Natural killer cell treated with Interleukin-12 subunit alpha and Interleukin-12 subunit beta and Interleukin-15 and Interleukin-18, amount 100 ng/mL, for 72 hours (primary cell): Measurements from ENCODE around the gene EEF1A2. TPM values are rescaled to one million over a fixed set of nuclear protein-coding genes. Genes with fewer than 3 reads are reported as not detected.
"Not testable (repeated sequence)": the region's sequence is repeated elsewhere in the genome, so short reads cannot be mapped to it uniquely, and the experiment has no call there.

ENCODE experiments used
- ATAC-seq, 2 donors: fragments of 150-1000 bp; cut with Tn5 transposase in 1 of 2; sonication (Bioruptor Pico), chemical (Tn5 transposase) in 1 of 2; 2 replicates each; pipeline ENCODE4 v1.10.0; 2021
- DNase-seq: peaks from one replicate; pipeline ENCODE4 v3.0.0; 2022; ENCODE audit warnings: low spot score
- H3K27ac Mint-ChIP-seq, 2 donors: 1 replicate in 1 of 2; 2 replicates in 1 of 2; pipeline ENCODE4 v1.8.0; 2022; ENCODE audit warnings: mixed read lengths in 2 of 2, mild to moderate bottlenecking in 1 of 2, moderate library complexity in 1 of 2
- H3K27me3 Mint-ChIP-seq, 2 donors: 1 replicate in 1 of 2; 2 replicates in 1 of 2; pipeline ENCODE4 v1.8.0; 2022; ENCODE audit warnings: mixed read lengths in 2 of 2
- H3K36me3 Mint-ChIP-seq: one replicate; pipeline ENCODE4 v1.8.0; 2022; ENCODE audit warnings: mixed read lengths
- H3K4me1 Mint-ChIP-seq, 2 donors: 1 replicate in 1 of 2; 2 replicates in 1 of 2; pipeline ENCODE4 v1.8.0; 2022; ENCODE audit warnings: low read depth in 2 of 2, mixed read lengths in 2 of 2, mild to moderate bottlenecking in 1 of 2
- H3K4me3 Mint-ChIP-seq: one replicate; pipeline ENCODE4 v1.8.0; 2022; ENCODE audit warnings: mixed read lengths
- H3K9me3 Mint-ChIP-seq: 2 replicates; pipeline ENCODE4 v1.8.0; 2022; ENCODE audit warnings: mixed read lengths
- total RNA-seq, 2 donors: library from RNA; stranded (reverse); gene quantifications; one replicate each; pipeline ENCODE4 v1.2.3, GENCODE V29; 2022

EEF1A2 gene
- total RNA-seq, 2 donors from 2014 or later, result 3.1 to 6.1 TPM

GRCh38 chr20:63520934-63521601 is 22.2 kb upstream of the EEF1A2 start:
- H3K36me3 Mint-ChIP-seq, result no peaks in the 10 kb centered on the region
- peak; percentile 57 to 71 for ATAC-seq

GRCh38 chr20:63520504-63520933 is 21.6 kb upstream of the EEF1A2 start, which contains the start of gene PPDPF:
PPDPF (plus strand) TSS chr20:63520765; CDS start chr20:63521309, 544 bp downstream.
- peak; percentile 86 for DNase-seq
- Mint-ChIP-seq H3K4me3 (peak within 1 kb of the TSS; percentile 77), H3K27me3 (peaks cover 0 to 5% of the 10 kb centered on the region in 2 donors), H3K27ac (no peak within 1 kb of the TSS), H3K36me3 (no peaks in the 10 kb centered on the region), H3K9me3 (no peaks in the 10 kb centered on the region), H3K4me1 (peaks cover 4 to 8% of the 10 kb centered on the region in 2 donors)
- peak; percentile 91 to 94 for ATAC-seq

More at GRCh38 chr20:63520934-63521601, 22.2 kb upstream of the EEF1A2 start:
- no peaks in the 10 kb centered on the region for H3K9me3 Mint-ChIP-seq
- peaks cover 0 to 5% of the 10 kb centered on the region in 2 donors for H3K27me3 Mint-ChIP-seq
- H3K27ac Mint-ChIP-seq, result no peak overlapping the region
- H3K4me1 Mint-ChIP-seq, result peaks cover 4 to 8% of the 10 kb centered on the region in 2 donors
- DNase-seq, result peak; percentile 71
- peak overlapping the region; percentile 77 for H3K4me3 Mint-ChIP-seq

- H3K36me3 Mint-ChIP-seq, result no peaks in the 10 kb centered on the region
- peaks cover 4 to 8% of the 10 kb centered on the region in 2 donors for H3K4me1 Mint-ChIP-seq
- H3K4me3 Mint-ChIP-seq, result peak overlapping the region; percentile 66
- ATAC-seq, result peak; percentile 76 to 84
- no peak overlapping the region for H3K27ac Mint-ChIP-seq
- H3K27me3 Mint-ChIP-seq, result peaks cover 0 to 5% of the 10 kb centered on the region in 2 donors
- H3K9me3 Mint-ChIP-seq, result no peaks in the 10 kb centered on the region
- DNase-seq, result peak; percentile 76
Measured at GRCh38 chr20:63519668-63520503, 21.0 kb upstream of the EEF1A2 start.

- Mint-ChIP-seq H3K9me3 (no peaks in the 10 kb centered on the region), H3K27me3 (peaks cover 0 to 5% of the 10 kb centered on the region in 2 donors), H3K4me1 (peaks cover 4 to 8% of the 10 kb centered on the region in 2 donors), H3K36me3 (no peaks in the 10 kb centered on the region), H3K4me3 (peak overlapping the region; percentile 66), H3K27ac (no peak overlapping the region)
- DNase-seq, result peak; percentile 56
- no peak for ATAC-seq
Measured at GRCh38 chr20:63518946-63519667, 20.2 kb upstream of the EEF1A2 start.

- Mint-ChIP-seq H3K27me3 (peaks cover under 1 to 5% of the 10 kb centered on the region in 2 donors), H3K4me3 (peak overlapping the region; percentile 15), H3K9me3 (no peaks in the 10 kb centered on the region), H3K27ac (no peak overlapping the region), H3K36me3 (no peaks in the 10 kb centered on the region), H3K4me1 (peaks cover 0 to 9% of the 10 kb centered on the region in 2 donors)
- ATAC-seq (no peak), DNase-seq (peak; percentile 58)
Measured at GRCh38 chr20:63518351-63518861, 19.5 kb upstream of the EEF1A2 start.

GRCh38 chr20:63517376-63518309 is 18.8 kb upstream of the EEF1A2 start:
- Mint-ChIP-seq H3K9me3 (no peaks in the 10 kb centered on the region), H3K4me3 (no peak overlapping the region)
- DNase-seq, result peak; percentile 60

GRCh38 chr20:63514520-63514919 is 15.6 kb upstream of the EEF1A2 start:
- peak; percentile 35 for DNase-seq
- not testable (repeated sequence) for H3K9me3 Mint-ChIP-seq, H3K27ac Mint-ChIP-seq, ATAC-seq, H3K4me3 Mint-ChIP-seq, H3K36me3 Mint-ChIP-seq, H3K4me1 Mint-ChIP-seq
- H3K27me3 Mint-ChIP-seq, result peaks cover 16 to 24% of the 10 kb centered on the region in 2 donors

More at GRCh38 chr20:63517376-63518309, 18.8 kb upstream of the EEF1A2 start:
- Mint-ChIP-seq H3K36me3 (no peaks in the 10 kb centered on the region), H3K4me1 (peaks cover 0 to 11% of the 10 kb centered on the region in 2 donors), H3K27me3 (peaks cover 7 to 8% of the 10 kb centered on the region in 2 donors), H3K27ac (no peak overlapping the region)
- no peak for ATAC-seq

- DNase-seq (no peak), ATAC-seq (no peak)
- Mint-ChIP-seq H3K4me3 (no peak overlapping the region), H3K27ac (no peak overlapping the region), H3K4me1 (peaks cover 0 to 6% of the 10 kb centered on the region in 2 donors), H3K36me3 (no peaks in the 10 kb centered on the region), H3K9me3 (no peaks in the 10 kb centered on the region), H3K27me3 (peaks cover 20 to 32% of the 10 kb centered on the region in 2 donors)
Measured at GRCh38 chr20:63513207-63513606, 14.3 kb upstream of the EEF1A2 start.

GRCh38 chr20:63509088-63509564 is 10.2 kb upstream of the EEF1A2 start:
- H3K4me1 Mint-ChIP-seq, result peaks cover 0 to 4% of the 10 kb centered on the region in 2 donors
- ATAC-seq, result no peak
- H3K4me3 Mint-ChIP-seq, result no peak overlapping the region
- no peaks in the 10 kb centered on the region for H3K36me3 Mint-ChIP-seq
- no peaks in the 10 kb centered on the region for H3K9me3 Mint-ChIP-seq
- H3K27me3 Mint-ChIP-seq, result peaks cover 30 to 37% of the 10 kb centered on the region in 2 donors
- DNase-seq, result peak; percentile 28
- H3K27ac Mint-ChIP-seq, result no peak overlapping the region

- Mint-ChIP-seq H3K27me3 (peaks cover 32 to 34% of the 10 kb centered on the region in 2 donors), H3K4me3 (no peak overlapping the region), H3K27ac (no peak overlapping the region), H3K36me3 (no peaks in the 10 kb centered on the region), H3K4me1 (peaks cover 0 to 1% of the 10 kb centered on the region in 2 donors), H3K9me3 (no peaks in the 10 kb centered on the region)
- ATAC-seq (peak; percentile 36 to 65), DNase-seq (peak; percentile 41)
Measured at GRCh38 chr20:63508072-63508768, 9.3 kb upstream of the EEF1A2 start.

- H3K9me3 Mint-ChIP-seq, result no peaks in the 10 kb centered on the region
- no peak overlapping the region for H3K27ac Mint-ChIP-seq
- no peak for DNase-seq
- no peaks in the 10 kb centered on the region for H3K36me3 Mint-ChIP-seq
- H3K27me3 Mint-ChIP-seq, result peaks cover 24 to 27% of the 10 kb centered on the region in 2 donors
- peak overlapping the region; percentile 9 for H3K4me3 Mint-ChIP-seq
- ATAC-seq, result no peak
- no peaks in the 10 kb centered on the region for H3K4me1 Mint-ChIP-seq
Measured at GRCh38 chr20:63507083-63507743, 8.3 kb upstream of the EEF1A2 start.
